ENCODE data around the gene RWDD1.
A peak's percentile ranks its signal among the peaks of the same experiment; 100 is the strongest.

The RWDD1 gene, protein sequence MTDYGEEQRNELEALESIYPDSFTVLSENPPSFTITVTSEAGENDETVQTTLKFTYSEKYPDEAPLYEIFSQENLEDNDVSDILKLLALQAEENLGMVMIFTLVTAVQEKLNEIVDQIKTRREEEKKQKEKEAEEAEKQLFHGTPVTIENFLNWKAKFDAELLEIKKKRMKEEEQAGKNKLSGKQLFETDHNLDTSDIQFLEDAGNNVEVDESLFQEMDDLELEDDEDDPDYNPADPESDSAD

GRCh38 chr6:116570856-116571682 is at the start of gene RWDD1:
Gene RWDD1 (plus strand): TSS chr6:116571504. CDS start chr6:116571583, 79 bp downstream.
- DNase-seq: peak; percentile 81

DNA sequence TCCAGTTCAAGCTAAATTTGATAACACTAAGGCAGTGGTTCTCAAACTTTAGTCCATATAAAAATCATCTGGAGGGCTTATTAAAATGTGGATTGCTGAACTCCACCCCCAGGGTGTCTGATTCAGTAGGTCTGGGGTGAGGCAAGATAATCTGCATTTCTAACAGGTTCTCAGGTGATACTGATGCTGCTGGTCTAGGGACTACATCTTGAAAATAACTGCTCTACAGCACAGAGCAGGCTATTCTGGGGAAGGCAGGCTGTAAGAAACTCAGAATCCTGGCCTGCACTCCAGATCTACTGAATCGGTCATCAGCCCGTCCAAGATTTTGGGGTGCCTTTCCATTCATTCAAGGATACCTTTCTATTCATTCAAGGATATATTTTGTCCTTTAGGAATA is 48.4 kb upstream of the RWDD1 start:
- DNase-seq: no peak

DNA sequence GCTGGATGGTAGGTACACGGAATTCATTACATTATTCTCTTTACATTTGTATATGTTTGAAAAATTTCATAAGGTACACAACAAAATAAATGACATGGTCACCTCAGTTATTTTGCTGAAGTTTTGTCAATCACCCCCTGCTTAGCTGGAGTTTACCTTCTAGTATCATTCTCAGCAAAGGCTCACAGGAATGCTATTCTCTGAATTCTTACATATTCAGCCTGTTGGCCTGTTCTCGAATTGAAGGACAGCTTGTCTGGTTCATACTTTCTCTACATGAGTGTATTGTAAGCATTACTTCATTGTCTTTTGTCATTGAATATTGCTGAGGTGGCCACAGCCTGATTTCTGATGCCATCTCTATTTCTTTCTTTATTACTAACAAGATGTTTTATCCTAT is 47.1 kb upstream of the RWDD1 start:
- DNase-seq: no peak

DNA sequence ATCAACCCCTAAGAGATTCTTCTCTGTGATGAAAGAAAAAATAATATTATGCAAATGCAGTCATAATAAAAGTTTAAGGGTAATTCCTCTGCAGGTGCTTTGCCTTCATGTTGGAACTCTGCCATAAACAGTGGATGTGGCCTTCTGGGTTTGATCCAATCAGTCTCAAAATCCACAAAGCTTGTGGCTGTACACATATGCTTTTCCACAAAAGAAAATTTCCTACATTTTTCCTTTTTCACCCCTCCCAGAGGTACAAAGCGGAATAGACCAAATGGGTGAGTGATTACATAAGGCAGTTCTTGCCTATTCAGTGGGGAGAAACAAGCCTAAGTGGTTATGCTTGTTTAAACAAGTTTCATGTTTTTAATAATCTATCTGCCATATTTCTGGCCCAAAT is 43.2 kb upstream of the RWDD1 start:
- DNase-seq: no peak

DNA sequence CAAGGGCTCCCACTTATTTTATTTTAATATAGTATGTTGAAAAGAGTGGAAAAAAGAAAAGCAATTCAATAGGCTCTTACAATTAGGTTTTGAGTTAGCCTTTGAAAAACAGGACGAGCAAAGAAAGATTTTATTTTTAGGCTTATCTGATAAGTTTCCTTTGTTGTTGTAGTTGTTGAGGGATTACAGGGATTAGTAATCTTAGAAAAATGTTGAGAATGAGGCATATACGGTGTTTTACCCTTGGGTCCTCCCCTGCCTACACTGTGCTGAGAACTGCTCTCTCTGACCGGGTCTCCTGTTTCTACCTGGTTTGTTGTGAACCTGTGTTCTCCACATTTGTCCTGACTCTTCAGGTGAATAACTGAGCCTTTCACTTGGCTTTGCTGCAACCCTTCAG is 42.5 kb upstream of the RWDD1 start:
- no peak for DNase-seq

- DNase-seq: no peak
Observed at GRCh38 chr6:116529466-116530290, 41.6 kb upstream of the RWDD1 start.

DNA sequence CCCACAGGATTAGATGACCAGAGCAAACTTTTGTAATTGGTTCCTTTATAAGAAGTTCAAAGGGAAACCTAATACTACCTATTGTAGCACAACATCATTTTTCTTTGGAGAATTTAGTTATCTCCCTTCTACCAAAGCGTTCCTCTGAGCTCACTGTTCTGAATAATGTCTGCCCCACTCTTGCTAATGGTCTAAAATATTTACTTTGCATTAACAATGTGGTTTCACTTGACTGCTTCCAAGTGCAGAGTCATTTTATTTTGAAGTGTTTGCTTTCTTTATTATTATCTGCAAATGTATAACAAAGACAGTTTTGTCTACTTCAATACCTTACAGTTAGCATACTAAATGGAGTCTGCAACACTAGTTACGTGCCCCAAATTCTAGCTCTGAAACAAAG is 40.9 kb upstream of the RWDD1 start:
- DNase-seq: peak; percentile 72

DNA sequence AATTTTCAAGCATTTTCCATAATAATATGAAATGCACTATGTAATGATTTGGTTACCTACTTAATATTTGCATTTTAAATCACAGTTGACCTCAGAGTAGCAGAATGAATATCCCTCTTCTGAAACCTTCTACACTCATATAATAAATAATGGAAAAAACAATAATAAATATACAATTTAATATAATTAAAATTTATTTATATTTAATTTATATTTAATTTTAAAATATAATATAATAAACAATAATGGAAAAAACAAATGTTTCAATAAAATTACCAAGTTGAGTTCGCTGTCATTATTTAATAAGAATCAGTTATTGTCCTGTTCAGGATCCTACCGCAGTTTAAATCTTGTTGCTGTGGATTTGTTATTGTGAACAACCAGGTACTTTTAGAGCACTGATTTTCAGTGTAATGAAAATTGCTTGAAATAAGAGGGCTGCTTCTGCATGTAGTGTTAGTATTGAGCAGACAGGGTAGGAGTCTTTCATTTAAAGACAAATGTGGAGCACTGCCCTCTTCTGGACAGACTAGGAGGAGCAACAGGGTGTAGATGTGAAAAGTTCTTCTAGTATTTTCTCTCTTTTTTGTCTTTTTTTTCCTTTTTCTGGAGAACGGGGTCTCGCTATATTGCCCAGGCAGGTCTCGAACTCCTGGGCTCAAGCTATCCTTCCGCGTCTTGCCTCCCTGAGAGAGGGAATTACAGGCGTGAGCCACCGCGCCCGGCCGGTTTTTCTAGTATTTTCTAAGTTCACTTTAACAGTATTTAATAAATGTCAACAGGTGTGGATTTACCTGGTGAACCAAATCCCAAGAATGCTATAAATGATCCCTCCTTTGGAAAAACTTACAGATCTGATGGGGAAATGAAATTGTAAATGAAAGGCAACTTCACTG is 39.4 kb upstream of the RWDD1 start:
- no peak for DNase-seq

DNA sequence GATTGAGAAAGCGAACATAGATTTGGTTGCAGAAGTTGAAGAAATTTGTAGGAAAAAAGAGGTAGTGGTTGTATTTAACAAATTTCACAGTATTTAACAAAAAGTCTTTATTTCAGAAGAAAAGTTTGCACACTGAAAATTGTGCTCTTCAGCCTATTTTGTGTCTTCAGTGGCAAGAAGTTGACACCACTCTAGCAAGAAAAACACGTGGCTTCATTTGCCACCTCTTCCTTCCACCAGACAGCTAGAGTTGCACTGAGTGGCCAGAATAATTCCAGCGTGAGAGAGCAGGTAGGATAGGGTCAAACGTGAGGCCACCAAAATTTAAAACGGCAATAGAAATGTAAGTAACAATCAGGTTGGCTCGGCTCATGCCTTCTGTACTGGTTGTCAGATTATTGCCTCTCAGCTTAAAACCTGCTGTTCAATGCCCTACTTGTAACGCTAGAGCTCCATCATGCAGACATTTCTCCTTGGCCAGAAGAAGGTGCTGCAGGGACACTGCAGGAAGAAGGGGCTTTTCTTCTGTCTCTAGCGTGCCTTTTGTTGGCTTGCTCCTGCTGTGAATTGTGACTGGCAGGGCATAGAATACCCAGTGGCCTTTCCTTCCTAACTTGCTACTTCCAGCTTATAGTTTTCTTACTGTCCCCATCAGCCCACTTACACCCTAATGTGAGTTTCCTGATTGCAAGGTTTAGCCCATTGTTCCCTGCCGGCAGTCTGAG is 37.9 kb upstream of the RWDD1 start:
- DNase-seq: no peak

- no peak for DNase-seq
Observed at GRCh38 chr6:116535109-116535508, 36.2 kb upstream of the RWDD1 start.

DNA sequence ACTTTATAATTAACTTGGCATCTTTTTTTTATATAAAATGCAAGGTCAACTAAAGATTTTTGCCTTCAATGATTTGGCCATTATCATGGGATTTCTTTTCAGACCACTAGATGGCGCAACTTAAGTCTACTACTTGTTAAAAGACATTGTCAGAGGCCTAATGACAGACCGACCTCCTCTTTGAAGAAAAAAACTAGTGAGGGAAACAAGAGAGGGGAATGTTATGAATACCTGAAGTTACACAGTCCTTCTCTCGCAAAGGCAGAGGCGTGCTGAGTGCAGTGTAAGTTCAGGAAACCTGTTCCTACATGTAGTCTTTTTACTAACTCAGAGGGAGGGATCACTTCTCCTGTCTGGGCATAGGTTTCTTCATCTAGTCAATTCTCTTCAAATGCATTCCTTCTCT is 35.1 kb upstream of the RWDD1 start:
- DNase-seq: no peak

- DNase-seq: no peak
Observed at GRCh38 chr6:116542426-116542825, 28.9 kb upstream of the RWDD1 start.

DNA sequence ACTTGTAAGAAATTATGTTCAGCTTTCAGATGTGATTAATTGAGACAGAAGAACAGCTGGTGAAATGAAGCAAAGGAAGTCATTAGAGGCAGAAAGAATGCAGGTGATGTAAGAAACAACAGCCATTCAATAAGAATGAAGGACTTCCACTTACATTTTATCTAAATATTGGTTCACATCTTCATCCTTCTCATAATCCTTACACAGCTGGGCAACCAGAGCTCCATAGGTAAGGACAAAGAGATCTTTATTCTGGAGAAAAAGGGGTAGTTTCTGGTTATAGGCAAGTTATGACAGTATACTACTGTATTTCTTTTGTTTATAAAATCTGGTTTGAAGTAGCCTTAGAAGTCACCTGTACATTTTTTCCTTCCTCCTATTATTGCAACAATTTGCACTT is 28.2 kb upstream of the RWDD1 start:
- no peak for DNase-seq

DNA sequence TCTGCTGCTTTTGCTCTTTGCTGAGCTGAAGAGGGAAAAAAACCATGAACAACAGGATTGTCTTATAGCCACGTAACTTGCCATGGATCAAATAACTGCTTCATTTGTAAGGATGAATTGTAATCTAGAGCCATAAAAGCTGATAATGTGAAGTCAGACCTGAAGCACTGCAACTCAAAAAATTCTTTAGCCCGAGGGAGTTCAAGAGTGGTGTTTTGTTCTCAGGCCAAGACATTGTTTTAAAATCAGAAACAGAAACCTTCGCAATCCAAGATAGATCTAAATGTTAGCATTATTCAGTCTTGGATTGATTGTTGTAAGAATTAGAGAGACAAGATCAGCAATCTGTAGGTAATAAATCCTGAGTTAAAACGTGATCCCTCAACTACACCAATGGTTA is 25.7 kb upstream of the RWDD1 start, which contains the start of gene TRAPPC3L:
TRAPPC3L (minus strand) TSS at position 34 of the 400 bp plus-strand sequence. CDS start 170 bp downstream, outside the sequence.
- no peak for DNase-seq

DNA sequence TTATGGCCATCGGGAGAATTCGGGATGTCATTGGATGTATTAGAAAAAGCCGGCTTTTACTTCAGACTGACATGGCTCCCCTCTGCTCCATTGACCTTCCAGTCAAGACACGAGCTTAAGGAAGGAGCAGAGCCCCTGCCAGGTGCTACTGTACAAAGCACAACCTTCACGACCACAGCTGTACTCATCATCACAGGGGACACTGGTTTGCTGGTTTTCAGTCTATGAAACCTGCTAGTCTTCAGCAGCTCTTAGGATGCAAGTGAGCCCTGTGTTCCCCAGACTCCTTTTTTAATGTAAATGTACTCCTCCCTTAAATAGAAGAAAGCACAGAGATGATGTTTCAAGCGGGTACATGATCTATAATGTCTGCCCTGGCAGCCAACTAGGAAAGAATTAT is 23.9 kb upstream of the RWDD1 start:
- no peak for DNase-seq

- no peak for DNase-seq
Observed at GRCh38 chr6:116550796-116551195, 20.5 kb upstream of the RWDD1 start.

GRCh38 chr6:116553451-116553850 is 17.9 kb upstream of the RWDD1 start, which contains the start of gene CALHM4:
Gene CALHM4 (plus strand): TSS chr6:116553751. CDS start chr6:116553794, 43 bp downstream.
- DNase-seq: no peak

DNA sequence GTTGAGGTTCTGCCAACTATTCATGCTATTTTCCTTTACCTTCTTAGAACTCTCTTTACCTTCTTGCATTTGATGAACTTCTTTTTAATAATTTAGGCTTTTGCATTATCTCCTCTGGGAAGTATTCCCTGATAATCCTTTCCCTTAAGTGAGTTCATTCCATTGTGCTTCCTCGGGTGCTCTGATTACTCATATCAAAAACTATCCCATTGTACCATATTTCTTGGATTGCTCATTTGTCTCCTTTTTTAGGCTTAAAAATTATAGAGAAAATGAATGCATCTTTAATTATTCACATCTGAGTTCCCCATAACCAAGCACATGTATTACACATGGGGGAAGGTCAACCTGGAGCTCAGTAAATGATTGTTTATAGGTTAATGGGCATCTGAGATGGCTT is 15.2 kb upstream of the RWDD1 start:
- DNase-seq: no peak

DNA sequence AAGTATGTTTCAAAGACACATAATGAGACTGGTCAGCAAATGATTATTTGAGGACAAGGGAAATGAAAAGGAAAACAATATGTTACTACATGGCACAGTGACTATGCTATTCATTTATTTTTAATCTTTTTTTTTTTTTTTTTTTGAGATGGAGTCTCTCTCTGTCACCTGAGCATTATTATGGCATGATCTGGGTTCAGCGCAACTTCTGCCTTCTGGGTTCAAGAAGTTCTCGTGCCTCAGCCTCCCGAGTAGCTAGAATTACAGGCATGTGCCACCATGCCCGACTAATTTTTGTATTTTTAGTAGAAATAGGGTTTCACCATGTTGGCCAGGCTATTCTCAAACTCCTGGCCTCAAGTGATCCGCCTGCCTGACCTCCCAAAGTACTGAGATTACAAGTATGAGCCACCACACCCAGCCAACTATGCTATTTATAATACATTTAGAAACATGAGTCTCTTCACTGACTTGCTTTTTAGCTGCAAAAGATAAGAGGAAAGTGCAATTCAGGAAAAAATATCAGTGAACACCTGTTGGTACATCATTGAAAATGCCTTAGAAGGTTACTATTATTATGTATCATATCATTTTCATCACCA is 14.4 kb upstream of the RWDD1 start:
- DNase-seq: no peak

- DNase-seq: no peak
Observed at GRCh38 chr6:116557893-116558292, 13.4 kb upstream of the RWDD1 start.

DNA sequence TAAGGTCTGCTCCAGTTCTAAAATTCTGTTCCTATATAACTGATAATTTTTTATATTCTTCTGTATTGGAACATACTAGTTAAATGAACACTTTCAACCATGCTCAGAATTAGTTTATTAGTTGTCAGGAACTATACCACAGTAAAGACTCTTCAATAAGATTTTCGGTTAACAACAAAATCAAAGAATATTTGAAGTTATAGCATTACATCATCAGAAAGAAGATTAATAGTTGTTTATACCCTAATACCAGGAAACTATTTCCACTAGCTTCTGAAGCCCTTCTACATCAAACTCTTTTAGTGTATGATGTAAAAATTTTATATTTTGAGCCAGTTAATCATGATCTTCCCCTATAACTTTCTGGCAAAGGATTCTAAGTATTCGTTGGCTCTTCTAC is 11.2 kb upstream of the RWDD1 start:
- DNase-seq: no peak
